ENCODE measurements around the gene ARMC9.

Gene ARMC9

DNA sequence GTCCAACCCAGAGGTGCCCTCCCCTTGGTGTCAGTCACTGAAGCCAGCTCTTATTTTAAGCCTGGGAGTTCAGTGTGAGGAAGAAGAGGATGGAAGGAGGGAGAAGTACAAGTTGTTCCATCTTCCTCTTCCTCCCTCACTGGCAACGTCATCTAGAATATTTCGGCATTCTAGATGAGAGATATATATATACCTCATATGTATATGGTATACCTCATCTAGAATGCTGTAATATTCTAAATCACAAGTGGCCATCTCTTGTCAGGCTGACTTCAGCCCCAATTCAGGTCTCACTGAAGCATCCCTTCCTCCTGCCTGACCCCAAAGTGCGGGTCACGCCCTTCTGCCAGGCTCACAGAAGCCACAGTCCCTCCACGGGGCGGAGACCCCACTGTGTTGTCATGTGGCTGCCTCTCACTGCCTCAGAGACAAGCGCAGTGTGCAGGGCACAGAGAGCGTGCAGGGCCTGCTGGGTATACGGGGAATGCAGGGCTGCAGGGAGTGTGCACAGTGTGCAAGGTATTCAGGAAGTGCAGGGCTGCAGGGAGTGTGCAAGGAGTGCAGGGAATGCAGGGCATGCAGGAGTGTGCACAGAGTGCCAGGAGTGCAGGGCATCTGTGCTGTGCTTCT is 164.2 kb downstream of the ARMC9 start:
- no peak for TF ChIP-seq SIN3A (IDR thresholded peaks at IDR 0.05; ENCODE audit: borderline replicate concordance, insufficient read depth, low read length)
- TF ChIP-seq POLR2AphosphoS5 (IDR thresholded peaks at IDR 0.05; ENCODE audit: low read depth, low read length) = no peak
- TF ChIP-seq, protein P1, sequence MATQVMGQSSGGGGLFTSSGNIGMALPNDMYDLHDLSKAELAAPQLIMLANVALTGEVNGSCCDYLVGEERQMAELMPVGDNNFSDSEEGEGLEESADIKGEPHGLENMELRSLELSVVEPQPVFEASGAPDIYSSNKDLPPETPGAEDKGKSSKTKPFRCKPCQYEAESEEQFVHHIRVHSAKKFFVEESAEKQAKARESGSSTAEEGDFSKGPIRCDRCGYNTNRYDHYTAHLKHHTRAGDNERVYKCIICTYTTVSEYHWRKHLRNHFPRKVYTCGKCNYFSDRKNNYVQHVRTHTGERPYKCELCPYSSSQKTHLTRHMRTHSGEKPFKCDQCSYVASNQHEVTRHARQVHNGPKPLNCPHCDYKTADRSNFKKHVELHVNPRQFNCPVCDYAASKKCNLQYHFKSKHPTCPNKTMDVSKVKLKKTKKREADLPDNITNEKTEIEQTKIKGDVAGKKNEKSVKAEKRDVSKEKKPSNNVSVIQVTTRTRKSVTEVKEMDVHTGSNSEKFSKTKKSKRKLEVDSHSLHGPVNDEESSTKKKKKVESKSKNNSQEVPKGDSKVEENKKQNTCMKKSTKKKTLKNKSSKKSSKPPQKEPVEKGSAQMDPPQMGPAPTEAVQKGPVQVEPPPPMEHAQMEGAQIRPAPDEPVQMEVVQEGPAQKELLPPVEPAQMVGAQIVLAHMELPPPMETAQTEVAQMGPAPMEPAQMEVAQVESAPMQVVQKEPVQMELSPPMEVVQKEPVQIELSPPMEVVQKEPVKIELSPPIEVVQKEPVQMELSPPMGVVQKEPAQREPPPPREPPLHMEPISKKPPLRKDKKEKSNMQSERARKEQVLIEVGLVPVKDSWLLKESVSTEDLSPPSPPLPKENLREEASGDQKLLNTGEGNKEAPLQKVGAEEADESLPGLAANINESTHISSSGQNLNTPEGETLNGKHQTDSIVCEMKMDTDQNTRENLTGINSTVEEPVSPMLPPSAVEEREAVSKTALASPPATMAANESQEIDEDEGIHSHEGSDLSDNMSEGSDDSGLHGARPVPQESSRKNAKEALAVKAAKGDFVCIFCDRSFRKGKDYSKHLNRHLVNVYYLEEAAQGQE (IDR thresholded peaks at IDR 0.05; ENCODE audit: insufficient read depth in 1 of 2, low read depth in 2 of 2, low read length in 2 of 2) = no peak

GRCh38 chr2:231364061-231364460 is 165.6 kb downstream of the ARMC9 start:
- TF ChIP-seq FOXP2 (optimal IDR thresholded peaks at IDR 0.05; ENCODE audit: borderline replicate concordance, extremely low read depth, extremely low read length, insufficient read depth) (no peak), TAF1 (IDR thresholded peaks at IDR 0.05; ENCODE audit: borderline replicate concordance, insufficient read depth, low read length) (no peak), POLR2AphosphoS5 (IDR thresholded peaks at IDR 0.05; ENCODE audit: low read depth, low read length) (no peak), SIN3A (IDR thresholded peaks at IDR 0.05; ENCODE audit: borderline replicate concordance, insufficient read depth, low read length) (no peak)
- TF ChIP-seq, protein P1 (IDR thresholded peaks at IDR 0.05; ENCODE audit: insufficient read depth in 1 of 2, low read depth in 2 of 2, low read length in 2 of 2) = no peak

- TF ChIP-seq, protein P1 (IDR thresholded peaks at IDR 0.05; ENCODE audit: insufficient read depth in 1 of 2, low read depth in 2 of 2, low read length in 2 of 2) = no peak
- TF ChIP-seq POLR2AphosphoS5 (IDR thresholded peaks at IDR 0.05; ENCODE audit: low read depth, low read length) = no peak
- no peak for TF ChIP-seq TAF1 (IDR thresholded peaks at IDR 0.05; ENCODE audit: borderline replicate concordance, insufficient read depth, low read length)
- TF ChIP-seq FOXP2 (optimal IDR thresholded peaks at IDR 0.05; ENCODE audit: borderline replicate concordance, extremely low read depth, extremely low read length, insufficient read depth) = no peak
- TF ChIP-seq SIN3A (IDR thresholded peaks at IDR 0.05; ENCODE audit: borderline replicate concordance, insufficient read depth, low read length) = no peak
Observed at GRCh38 chr2:231364961-231365810, 166.8 kb downstream of the ARMC9 start.

GRCh38 chr2:231367178-231367577 is 168.7 kb downstream of the ARMC9 start:
- TF ChIP-seq TAF1 (IDR thresholded peaks at IDR 0.05; ENCODE audit: borderline replicate concordance, insufficient read depth, low read length) (no peak), POLR2AphosphoS5 (IDR thresholded peaks at IDR 0.05; ENCODE audit: low read depth, low read length) (no peak), FOXP2 (optimal IDR thresholded peaks at IDR 0.05; ENCODE audit: borderline replicate concordance, extremely low read depth, extremely low read length, insufficient read depth) (no peak), SIN3A (IDR thresholded peaks at IDR 0.05; ENCODE audit: borderline replicate concordance, insufficient read depth, low read length) (no peak)
- TF ChIP-seq, protein P1 (IDR thresholded peaks at IDR 0.05; ENCODE audit: insufficient read depth in 1 of 2, low read depth in 2 of 2, low read length in 2 of 2) = no peak

All from PFSK-1 (cell line).